ENCODE data around the gene TSHZ2. TPM values are rescaled to one million over a fixed set of nuclear protein-coding genes. Genes with fewer than 3 reads are reported as not detected.
"Not testable (repeated sequence)": the region's sequence is repeated elsewhere in the genome, so short reads cannot be mapped to it uniquely, and the experiment has no call there.

Gene TSHZ2
- total and polyA plus RNA-seq, 3 donors from 2014 or later: 13.0 to 41.9 (median 40.4) TPM

DNA sequence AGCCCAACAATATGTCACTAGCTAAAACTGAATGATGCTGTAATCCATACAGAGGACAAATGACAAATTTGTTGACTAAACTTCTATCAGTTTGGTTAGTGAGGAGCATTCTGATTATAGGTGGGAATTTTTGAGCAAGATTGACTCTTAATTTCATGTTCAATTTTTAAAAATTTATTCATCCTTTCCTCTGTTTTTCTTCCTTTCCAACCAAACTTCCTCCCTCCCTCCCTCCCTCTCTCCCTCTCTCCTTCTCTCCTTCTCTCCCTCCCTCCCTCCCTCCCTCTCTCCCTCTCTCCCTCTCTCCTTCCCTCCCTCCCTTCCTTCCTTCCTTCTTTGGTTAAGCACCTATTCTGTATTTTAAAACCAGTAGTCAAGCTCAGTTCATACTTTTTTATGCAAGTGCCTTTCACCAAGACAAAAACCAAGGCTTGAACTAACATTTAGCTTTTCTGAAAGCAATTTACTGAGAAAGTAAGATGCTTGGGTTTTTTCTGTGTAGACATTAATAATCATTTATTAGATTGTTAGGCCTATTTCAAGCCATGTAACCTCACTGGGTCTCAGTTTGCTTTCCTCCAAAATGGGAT is 112.3 kb downstream of the TSHZ2 start:
- Histone ChIP-seq H3K27me3 (no peaks in the 10 kb centered on the region), H3K4me1 (peaks cover 13% of the 10 kb centered on the region), H3K4me3 (no peak overlapping the region), H3K9me3 (no peaks in the 10 kb centered on the region), H3K36me3 (ENCODE audit: low read depth, missing control alignments) (no peaks in the 10 kb centered on the region), H3K27ac (no peak overlapping the region)
- TF ChIP-seq, protein P1, sequence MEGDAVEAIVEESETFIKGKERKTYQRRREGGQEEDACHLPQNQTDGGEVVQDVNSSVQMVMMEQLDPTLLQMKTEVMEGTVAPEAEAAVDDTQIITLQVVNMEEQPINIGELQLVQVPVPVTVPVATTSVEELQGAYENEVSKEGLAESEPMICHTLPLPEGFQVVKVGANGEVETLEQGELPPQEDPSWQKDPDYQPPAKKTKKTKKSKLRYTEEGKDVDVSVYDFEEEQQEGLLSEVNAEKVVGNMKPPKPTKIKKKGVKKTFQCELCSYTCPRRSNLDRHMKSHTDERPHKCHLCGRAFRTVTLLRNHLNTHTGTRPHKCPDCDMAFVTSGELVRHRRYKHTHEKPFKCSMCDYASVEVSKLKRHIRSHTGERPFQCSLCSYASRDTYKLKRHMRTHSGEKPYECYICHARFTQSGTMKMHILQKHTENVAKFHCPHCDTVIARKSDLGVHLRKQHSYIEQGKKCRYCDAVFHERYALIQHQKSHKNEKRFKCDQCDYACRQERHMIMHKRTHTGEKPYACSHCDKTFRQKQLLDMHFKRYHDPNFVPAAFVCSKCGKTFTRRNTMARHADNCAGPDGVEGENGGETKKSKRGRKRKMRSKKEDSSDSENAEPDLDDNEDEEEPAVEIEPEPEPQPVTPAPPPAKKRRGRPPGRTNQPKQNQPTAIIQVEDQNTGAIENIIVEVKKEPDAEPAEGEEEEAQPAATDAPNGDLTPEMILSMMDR (IDR thresholded peaks at IDR 0.05): no peak
- no peak for TF ChIP-seq POLR2A (IDR thresholded peaks at IDR 0.05)
- intact Hi-C loops (cut with DNase I; ENCODE audit: low total_unique reads): no loop called here
- no peak for DNase-seq

DNA sequence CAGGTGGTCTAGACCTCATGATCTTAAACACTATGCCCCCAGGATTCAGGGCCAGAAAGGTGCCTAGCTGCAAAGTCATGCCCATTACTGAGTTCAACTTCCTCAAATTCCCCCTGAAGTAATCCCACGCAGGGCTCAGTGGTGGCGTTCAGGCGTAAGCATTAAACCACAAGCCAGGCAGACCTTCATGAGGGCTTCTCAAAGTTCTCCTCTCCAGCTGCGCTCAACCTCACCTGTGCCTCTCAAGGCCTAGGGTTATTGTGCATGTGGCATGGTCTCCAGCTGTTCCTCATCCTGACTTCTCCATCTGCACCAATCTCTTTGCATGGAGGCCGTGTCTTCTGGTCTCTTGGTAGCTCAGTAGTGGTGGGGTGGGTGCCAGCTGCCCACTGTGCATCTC is 113.6 kb downstream of the TSHZ2 start:
- WGBS, 2 donors: 81 to 98% methylated on average over 5 of the region's 5 CpGs
- H3K9me3 ChIP-seq: no peaks in the 10 kb centered on the region
- intact Hi-C loops (cut with DNase I; ENCODE audit: low total_unique reads): no loop called here
- peaks cover 13% of the 10 kb centered on the region for H3K4me1 ChIP-seq
- DNase-seq: no peak
- H3K27me3 ChIP-seq: no peaks in the 10 kb centered on the region
- no peak for TF ChIP-seq POLR2A (IDR thresholded peaks at IDR 0.05)
- TF ChIP-seq, protein P1 (IDR thresholded peaks at IDR 0.05): no peak
- no peaks in the 10 kb centered on the region for H3K36me3 ChIP-seq (ENCODE audit: low read depth, missing control alignments)
- no peak overlapping the region for H3K27ac ChIP-seq
- H3K4me3 ChIP-seq: no peak overlapping the region

DNA sequence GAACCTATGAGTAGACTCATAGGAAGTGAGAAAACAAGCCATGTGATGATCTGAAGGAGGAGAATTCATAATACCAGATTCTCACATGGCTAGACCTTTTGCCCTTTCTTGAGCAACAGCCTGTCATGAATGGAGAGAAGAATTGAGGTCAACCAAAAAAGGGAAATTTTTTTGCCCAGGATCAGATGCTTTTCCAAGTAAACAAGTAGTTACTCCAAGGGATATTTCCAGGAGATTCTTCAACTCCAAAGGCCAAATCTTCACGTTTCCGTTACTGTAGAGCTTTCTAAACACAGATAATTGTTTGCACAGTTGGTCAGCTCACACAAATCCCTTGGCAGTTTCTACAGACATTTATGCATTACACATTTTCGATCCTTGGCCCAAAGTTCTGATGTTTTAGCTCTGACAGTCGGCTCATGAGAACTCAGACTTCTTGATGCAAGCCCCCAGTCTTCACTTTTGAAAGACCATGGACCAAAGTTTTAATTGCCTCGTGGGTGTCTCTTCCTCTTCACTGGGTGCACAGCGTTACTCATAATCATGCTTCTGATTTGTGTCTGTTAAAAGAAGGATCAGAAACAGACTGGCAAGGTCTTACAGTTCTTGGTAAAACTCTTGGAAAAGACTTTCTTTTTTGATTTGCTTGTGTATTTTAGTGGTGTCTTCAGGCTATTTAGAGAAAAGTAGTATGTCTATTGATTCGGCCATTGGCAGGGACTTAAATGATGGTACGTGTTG is 115.0 kb downstream of the TSHZ2 start:
- no peak overlapping the region for H3K4me3 ChIP-seq
- no peaks in the 10 kb centered on the region for H3K36me3 ChIP-seq (ENCODE audit: low read depth, missing control alignments)
- H3K9me3 ChIP-seq: no peaks in the 10 kb centered on the region
- 60 to 72% methylated on average over 8 of the region's 8 CpGs for WGBS, 2 donors
- DNase-seq: peak; percentile 36
- no peaks in the 10 kb centered on the region for H3K27me3 ChIP-seq
- intact Hi-C loops (cut with DNase I; ENCODE audit: low total_unique reads): no loop called here
- H3K27ac ChIP-seq: peak overlapping the region; percentile 40 to 68
- peaks cover 13% of the 10 kb centered on the region for H3K4me1 ChIP-seq
- TF ChIP-seq, protein P1 (IDR thresholded peaks at IDR 0.05): no peak
- TF ChIP-seq POLR2A (IDR thresholded peaks at IDR 0.05): no peak

DNA sequence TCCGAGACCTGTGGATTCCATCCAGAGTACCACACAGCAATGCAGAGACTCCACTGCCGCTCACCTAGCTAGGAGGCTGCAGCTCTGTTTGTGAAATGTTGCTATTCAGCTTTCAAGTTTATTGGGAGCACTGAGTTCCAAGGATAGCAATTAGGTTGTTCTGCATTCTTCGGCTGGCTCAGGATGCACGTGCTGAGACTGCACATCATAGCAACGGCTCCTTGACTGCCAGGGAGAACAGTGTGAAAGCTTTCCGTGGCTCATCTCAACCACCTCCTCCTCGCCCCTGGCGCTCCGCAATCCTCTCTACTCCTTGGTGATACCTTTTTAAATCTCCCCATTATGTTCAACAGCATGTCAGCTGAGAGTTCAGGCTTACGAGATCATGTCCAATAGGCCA is 116.6 kb downstream of the TSHZ2 start:
- H3K4me1 ChIP-seq: peaks cover 7% of the 10 kb centered on the region
- intact Hi-C loops (cut with DNase I; ENCODE audit: low total_unique reads): no loop called here
- H3K36me3 ChIP-seq (ENCODE audit: low read depth, missing control alignments): no peaks in the 10 kb centered on the region
- no peak for TF ChIP-seq POLR2A (IDR thresholded peaks at IDR 0.05)
- TF ChIP-seq, protein P1 (IDR thresholded peaks at IDR 0.05): no peak
- no peaks in the 10 kb centered on the region for H3K9me3 ChIP-seq
- no peaks in the 10 kb centered on the region for H3K27me3 ChIP-seq
- no peak overlapping the region for H3K4me3 ChIP-seq
- 62 to 68% methylated on average over 10 of the region's 10 CpGs for WGBS, 2 donors
- peak overlapping the region in 1 of 2 donors; percentile 58 for H3K27ac ChIP-seq
- peak; percentile 63 for DNase-seq

DNA sequence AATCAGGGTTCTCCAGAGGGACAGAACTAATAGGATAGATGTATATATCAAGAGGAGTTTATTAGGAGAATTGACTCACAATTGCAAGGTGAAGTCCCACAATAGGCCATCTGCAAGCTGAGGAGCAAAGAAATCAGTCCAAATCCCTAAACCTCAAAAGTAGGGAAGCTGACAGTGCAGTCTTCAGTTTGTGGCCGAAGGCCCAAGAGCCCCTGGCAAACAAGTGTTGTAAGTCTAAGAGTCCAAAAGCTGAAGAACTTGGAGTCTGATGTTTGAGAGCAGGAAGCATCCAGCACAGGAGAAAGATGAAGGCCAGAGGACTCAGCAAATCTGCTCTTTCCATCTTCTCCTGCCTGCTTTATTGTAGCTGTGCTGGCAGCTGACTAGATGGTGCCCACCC is 117.7 kb downstream of the TSHZ2 start:
- 57% methylated on average over 1 of the region's 1 CpG for WGBS, 2 donors
- H3K27me3 ChIP-seq: not testable (repeated sequence)
- peak; percentile 72 for DNase-seq

More for the DNA sequence above, 117.7 kb downstream of the TSHZ2 start:
- peak overlapping the region; percentile 14 to 58 for H3K27ac ChIP-seq
- H3K9me3 ChIP-seq; H3K4me1 ChIP-seq; intact Hi-C loops (cut with DNase I; ENCODE audit: low total_unique reads); H3K36me3 ChIP-seq (ENCODE audit: low read depth, missing control alignments); H3K4me3 ChIP-seq: not testable (repeated sequence)

Measured in testis (tissue), 3 donors.